HG02885 (cell line): ENCODE results near the gene IGSF22.
A peak's percentile ranks its signal among the peaks of the same experiment; 100 is the strongest.

Experiments
- ATAC-seq: cut with Tn5 transposase; IDR thresholded peaks from one replicate; pipeline ENCODE4 v1.9.1; 2021; ENCODE audit warnings: mild to moderate bottlenecking; ENCODE audit not compliant: unreplicated experiment, poor library complexity

Gene IGSF22

GRCh38 chr11:18726040-18726439 is at the start of gene IGSF22:
Gene IGSF22 (minus strand): TSS chr11:18726188. CDS start chr11:18724236, 1,952 bp downstream.
- ATAC-seq, result no peak

GRCh38 chr11:18774801-18775200 is 48.8 kb upstream of the IGSF22 start:
- ATAC-seq, result no peak

- ATAC-seq, result no peak
These were observed 47.7 kb upstream of the IGSF22 start for GRCh38 chr11:18773681-18774080.

- no peak for ATAC-seq
These were observed 47.1 kb upstream of the IGSF22 start for GRCh38 chr11:18773104-18773503.

GRCh38 chr11:18772211-18772610 is 46.2 kb upstream of the IGSF22 start:
- no peak for ATAC-seq

- no peak for ATAC-seq
These were observed 45.5 kb upstream of the IGSF22 start for GRCh38 chr11:18771266-18772035.

GRCh38 chr11:18770479-18771125 is 44.6 kb upstream of the IGSF22 start:
- no peak for ATAC-seq

GRCh38 chr11:18769802-18770456 is 43.9 kb upstream of the IGSF22 start:
- peak; percentile 33 for ATAC-seq

GRCh38 chr11:18768978-18769377 is 43.0 kb upstream of the IGSF22 start:
- no peak for ATAC-seq

GRCh38 chr11:18768472-18768901 is 42.5 kb upstream of the IGSF22 start:
- peak; percentile 89 for ATAC-seq

GRCh38 chr11:18766015-18766414 is 40.0 kb upstream of the IGSF22 start:
- no peak for ATAC-seq

GRCh38 chr11:18765554-18765953 is 39.6 kb upstream of the IGSF22 start:
- no peak for ATAC-seq

GRCh38 chr11:18761741-18762140 is 35.8 kb upstream of the IGSF22 start:
- ATAC-seq, result no peak

GRCh38 chr11:18761144-18761543 is 35.2 kb upstream of the IGSF22 start:
- ATAC-seq, result no peak

- no peak for ATAC-seq
These were observed 31.8 kb upstream of the IGSF22 start for GRCh38 chr11:18757811-18758210.

GRCh38 chr11:18756889-18757288 is 30.9 kb upstream of the IGSF22 start:
- ATAC-seq, result no peak

GRCh38 chr11:18754308-18754707 is 28.3 kb upstream of the IGSF22 start:
- no peak for ATAC-seq

GRCh38 chr11:18752502-18752901 is 26.5 kb upstream of the IGSF22 start:
- no peak for ATAC-seq

- ATAC-seq, result no peak
These were observed 25.0 kb upstream of the IGSF22 start for GRCh38 chr11:18750944-18751343.

GRCh38 chr11:18749681-18750319 is 23.8 kb upstream of the IGSF22 start:
- no peak for ATAC-seq
